PFSK-1 (cell line): Measurements from ENCODE around the gene NOX3.

ENCODE experiments used
- FOXP2 ChIP-seq: optimal IDR thresholded peaks from 2 replicates; pipeline ENCODE3; 2011; ENCODE audit warnings: borderline replicate concordance, control low read depth, inconsistent platforms; ENCODE audit not compliant: insufficient read depth; ENCODE audit errors: extremely low read length, extremely low read depth
- POLR2AphosphoS5 ChIP-seq: IDR thresholded peaks from 2 replicates; pipeline ENCODE4 v1.6.1; 2012; ENCODE audit warnings: low read depth, mild to moderate bottlenecking, control low read depth, low read length, moderate library complexity
- SIN3A ChIP-seq: IDR thresholded peaks from 2 replicates; pipeline ENCODE4 v1.6.1; 2012; ENCODE audit warnings: mild to moderate bottlenecking, low read length, moderate library complexity, borderline replicate concordance; ENCODE audit not compliant: insufficient read depth
- TAF1 ChIP-seq: IDR thresholded peaks from 2 replicates; pipeline ENCODE4 v1.6.1; 2012; ENCODE audit warnings: low read length, control low read depth, borderline replicate concordance; ENCODE audit not compliant: insufficient read depth
- TF ChIP-seq, protein P1 (sequence below), 2 experiments: IDR thresholded peaks; 2 replicates each; pipeline versions ENCODE4 v1.6.1 to v1.8.0; 2011 to 2012; ENCODE audit warnings: low read depth in 2 of 2, low read length in 2 of 2, control low read depth in 1 of 2, inconsistent platforms in 1 of 2, mild to moderate bottlenecking in 1 of 2, moderate library complexity in 1 of 2; ENCODE audit not compliant: insufficient read depth in 1 of 2

Gene NOX3

DNA sequence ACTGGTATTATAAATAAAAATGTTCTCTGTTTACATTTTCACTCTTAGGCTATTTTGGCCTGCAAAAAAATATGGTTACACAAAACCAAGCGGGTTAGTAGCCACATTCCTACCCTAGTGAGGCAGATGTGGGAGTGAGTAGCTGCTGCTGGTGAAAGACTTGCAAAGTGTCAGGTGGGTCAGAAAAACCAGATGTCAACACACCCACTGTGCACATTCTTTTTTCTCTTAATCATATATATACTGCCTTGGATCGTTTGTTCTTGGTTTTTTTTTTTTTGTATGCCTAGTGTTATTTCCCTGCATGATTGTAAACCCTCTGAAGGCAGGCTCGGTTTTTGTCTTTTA lies 73.3 kb downstream of the NOX3 start:
- TF ChIP-seq SIN3A (no peak), FOXP2 (no peak), POLR2AphosphoS5 (no peak), TAF1 (no peak)
- TF ChIP-seq, protein P1, sequence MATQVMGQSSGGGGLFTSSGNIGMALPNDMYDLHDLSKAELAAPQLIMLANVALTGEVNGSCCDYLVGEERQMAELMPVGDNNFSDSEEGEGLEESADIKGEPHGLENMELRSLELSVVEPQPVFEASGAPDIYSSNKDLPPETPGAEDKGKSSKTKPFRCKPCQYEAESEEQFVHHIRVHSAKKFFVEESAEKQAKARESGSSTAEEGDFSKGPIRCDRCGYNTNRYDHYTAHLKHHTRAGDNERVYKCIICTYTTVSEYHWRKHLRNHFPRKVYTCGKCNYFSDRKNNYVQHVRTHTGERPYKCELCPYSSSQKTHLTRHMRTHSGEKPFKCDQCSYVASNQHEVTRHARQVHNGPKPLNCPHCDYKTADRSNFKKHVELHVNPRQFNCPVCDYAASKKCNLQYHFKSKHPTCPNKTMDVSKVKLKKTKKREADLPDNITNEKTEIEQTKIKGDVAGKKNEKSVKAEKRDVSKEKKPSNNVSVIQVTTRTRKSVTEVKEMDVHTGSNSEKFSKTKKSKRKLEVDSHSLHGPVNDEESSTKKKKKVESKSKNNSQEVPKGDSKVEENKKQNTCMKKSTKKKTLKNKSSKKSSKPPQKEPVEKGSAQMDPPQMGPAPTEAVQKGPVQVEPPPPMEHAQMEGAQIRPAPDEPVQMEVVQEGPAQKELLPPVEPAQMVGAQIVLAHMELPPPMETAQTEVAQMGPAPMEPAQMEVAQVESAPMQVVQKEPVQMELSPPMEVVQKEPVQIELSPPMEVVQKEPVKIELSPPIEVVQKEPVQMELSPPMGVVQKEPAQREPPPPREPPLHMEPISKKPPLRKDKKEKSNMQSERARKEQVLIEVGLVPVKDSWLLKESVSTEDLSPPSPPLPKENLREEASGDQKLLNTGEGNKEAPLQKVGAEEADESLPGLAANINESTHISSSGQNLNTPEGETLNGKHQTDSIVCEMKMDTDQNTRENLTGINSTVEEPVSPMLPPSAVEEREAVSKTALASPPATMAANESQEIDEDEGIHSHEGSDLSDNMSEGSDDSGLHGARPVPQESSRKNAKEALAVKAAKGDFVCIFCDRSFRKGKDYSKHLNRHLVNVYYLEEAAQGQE (IDR thresholded peaks at IDR 0.05; ENCODE audit: insufficient read depth in 1 of 2, low read depth in 2 of 2, low read length in 2 of 2): no peak

DNA sequence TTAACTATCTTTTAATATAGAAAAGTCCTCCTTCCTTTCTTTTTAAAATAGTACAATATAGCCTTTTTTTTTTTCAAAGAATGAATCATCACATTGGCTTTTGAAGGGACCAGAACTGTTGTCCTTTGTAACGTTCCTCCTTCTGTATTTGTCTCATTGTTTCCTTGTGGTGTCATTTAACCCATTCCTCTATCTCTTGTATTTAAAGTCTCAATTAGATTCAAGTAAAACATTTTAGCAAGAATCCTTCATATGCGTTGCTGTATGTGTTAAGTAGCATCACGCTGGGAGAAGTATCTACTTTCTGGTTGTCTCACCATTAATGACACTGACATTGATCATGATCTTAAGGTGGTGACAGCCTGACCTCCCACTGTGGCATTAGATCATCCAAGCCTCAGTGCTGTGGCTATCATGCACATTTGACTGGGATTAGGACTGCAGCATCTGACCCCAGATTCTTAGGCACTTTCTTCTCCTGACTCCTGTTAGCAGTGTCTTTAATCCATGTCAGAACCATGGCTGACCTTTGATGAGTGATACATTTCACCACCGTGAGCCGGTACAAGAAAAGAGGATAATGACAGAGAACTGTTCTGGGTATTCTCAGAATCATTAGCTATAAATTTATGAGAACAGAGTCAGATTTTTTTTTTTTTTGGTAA lies 73.8 kb downstream of the NOX3 start:
- TF ChIP-seq FOXP2: no peak
- no peak for TF ChIP-seq TAF1
- TF ChIP-seq, protein P1 (IDR thresholded peaks at IDR 0.05; ENCODE audit: insufficient read depth in 1 of 2, low read depth in 2 of 2, low read length in 2 of 2): no peak
- no peak for TF ChIP-seq SIN3A
- no peak for TF ChIP-seq POLR2AphosphoS5

DNA sequence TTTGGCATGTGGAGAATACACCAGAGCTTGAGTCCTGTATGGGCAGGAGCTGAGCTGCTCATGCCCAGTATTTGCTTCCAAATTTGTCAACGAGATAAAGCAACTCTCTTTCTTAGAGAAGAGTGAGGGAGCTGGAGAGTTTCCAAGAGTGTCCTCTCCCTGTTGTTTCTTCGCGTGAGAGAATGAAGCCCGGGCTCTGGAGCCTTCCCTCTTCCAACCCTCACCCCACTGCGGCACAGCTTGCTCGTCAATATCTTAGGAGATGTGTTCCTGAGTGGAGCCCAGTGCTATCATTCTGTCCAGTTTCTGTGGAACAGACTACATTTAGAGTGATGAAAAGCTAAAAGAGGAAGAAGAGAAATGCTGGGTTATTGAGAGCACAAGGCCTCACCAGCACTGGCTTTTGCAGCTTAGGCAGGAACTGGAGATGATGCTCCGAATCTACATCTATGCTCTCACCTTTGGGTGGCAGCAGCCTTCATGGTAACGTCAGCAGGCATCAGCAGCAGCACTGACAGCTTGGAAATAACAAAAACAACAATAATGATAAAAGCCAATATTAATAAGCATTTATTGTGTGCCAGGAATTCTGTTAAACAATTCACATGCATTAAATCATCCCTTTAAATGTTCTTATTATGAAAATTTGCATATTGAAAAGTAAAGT lies 74.8 kb downstream of the NOX3 start:
- TF ChIP-seq, protein P1 (IDR thresholded peaks at IDR 0.05; ENCODE audit: insufficient read depth in 1 of 2, low read depth in 2 of 2, low read length in 2 of 2): no peak
- no peak for TF ChIP-seq FOXP2
- TF ChIP-seq POLR2AphosphoS5: no peak
- no peak for TF ChIP-seq SIN3A
- no peak for TF ChIP-seq TAF1

GRCh38 chr6:155378724-155379123 lies 76.9 kb downstream of the NOX3 start:
- no peak for TF ChIP-seq SIN3A
- TF ChIP-seq FOXP2: no peak
- TF ChIP-seq, protein P1 (IDR thresholded peaks at IDR 0.05; ENCODE audit: insufficient read depth in 1 of 2, low read depth in 2 of 2, low read length in 2 of 2): no peak
